ENCODE results near the gene C19orf38. TPM values are rescaled to one million over a fixed set of nuclear protein-coding genes. Genes with fewer than 3 reads are reported as not detected.

The C19orf38 gene
- total RNA-seq, 1 experiment from 2014 or later = not detected

DNA sequence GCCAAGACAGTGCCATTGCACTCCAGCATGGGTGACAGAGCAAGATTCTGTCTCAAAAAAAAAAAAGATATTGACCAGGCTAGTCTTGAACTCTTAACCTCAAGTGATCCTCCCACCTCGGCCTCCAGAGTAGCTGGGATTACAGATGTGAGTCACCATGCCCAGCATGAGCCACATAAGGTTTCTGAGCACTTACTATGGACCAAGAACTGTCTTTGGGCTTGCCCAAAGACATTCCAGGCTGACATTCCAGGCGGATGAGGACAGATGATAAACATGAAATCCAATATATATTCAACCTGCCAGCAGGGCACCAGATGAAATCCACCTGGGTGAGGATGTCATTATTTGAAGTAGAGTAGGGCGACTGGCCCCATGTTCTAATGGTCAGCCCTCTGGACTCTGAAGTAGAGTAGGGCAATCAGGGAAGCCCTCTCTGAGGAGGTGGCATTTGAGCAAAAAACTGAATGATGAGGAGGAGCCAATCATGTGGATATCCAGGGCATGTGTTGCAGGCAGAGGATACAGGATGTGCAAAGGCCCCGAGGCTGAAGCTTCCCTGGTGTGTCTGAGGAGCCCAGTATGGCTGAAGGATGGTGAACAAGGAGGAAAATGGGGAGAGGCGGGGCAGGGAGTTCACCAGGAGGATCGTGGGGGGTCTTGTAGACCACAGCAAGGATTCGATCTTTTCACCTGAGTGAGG is 4.0 kb downstream of the C19orf38 start:
- ATAC-seq (no peak), DNase-seq (ENCODE audit: low spot score) (no peak)
- peaks cover 5% of the 10 kb centered on the region; the same call in 1 of the 2 replicates for H3K9me3 Mint-ChIP-seq
- peaks cover 29% of the 10 kb centered on the region for H3K27me3 Mint-ChIP-seq (ENCODE audit: low read depth)
- TF ChIP-seq NFYB (CRISPR knock-in tag; conservative IDR thresholded peaks at IDR 0.05; ENCODE audit: low read depth) (no peak), ATF1 (CRISPR knock-in tag; IDR thresholded peaks at IDR 0.05) (no peak), TEAD1 (CRISPR knock-in tag; IDR thresholded peaks at IDR 0.05) (no peak), NR1H2 (CRISPR knock-in tag; IDR thresholded peaks at IDR 0.05) (no peak), TEAD4 (CRISPR knock-in tag; IDR thresholded peaks at IDR 0.05) (no peak), SMAD4 (CRISPR knock-in tag; IDR thresholded peaks at IDR 0.05) (no peak), FOXK1 (CRISPR knock-in tag; IDR thresholded peaks at IDR 0.05) (no peak), ZNF423 (CRISPR knock-in tag; IDR thresholded peaks at IDR 0.05) (no peak), IRF2 (CRISPR knock-in tag; IDR thresholded peaks at IDR 0.05; ENCODE audit: borderline replicate concordance, low read depth) (no peak)
- TF ChIP-seq, protein P1, sequence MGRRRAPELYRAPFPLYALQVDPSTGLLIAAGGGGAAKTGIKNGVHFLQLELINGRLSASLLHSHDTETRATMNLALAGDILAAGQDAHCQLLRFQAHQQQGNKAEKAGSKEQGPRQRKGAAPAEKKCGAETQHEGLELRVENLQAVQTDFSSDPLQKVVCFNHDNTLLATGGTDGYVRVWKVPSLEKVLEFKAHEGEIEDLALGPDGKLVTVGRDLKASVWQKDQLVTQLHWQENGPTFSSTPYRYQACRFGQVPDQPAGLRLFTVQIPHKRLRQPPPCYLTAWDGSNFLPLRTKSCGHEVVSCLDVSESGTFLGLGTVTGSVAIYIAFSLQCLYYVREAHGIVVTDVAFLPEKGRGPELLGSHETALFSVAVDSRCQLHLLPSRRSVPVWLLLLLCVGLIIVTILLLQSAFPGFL (CRISPR knock-in tag; IDR thresholded peaks at IDR 0.05; ENCODE audit: borderline replicate concordance) = no peak
- TF ChIP-seq, protein P2, sequence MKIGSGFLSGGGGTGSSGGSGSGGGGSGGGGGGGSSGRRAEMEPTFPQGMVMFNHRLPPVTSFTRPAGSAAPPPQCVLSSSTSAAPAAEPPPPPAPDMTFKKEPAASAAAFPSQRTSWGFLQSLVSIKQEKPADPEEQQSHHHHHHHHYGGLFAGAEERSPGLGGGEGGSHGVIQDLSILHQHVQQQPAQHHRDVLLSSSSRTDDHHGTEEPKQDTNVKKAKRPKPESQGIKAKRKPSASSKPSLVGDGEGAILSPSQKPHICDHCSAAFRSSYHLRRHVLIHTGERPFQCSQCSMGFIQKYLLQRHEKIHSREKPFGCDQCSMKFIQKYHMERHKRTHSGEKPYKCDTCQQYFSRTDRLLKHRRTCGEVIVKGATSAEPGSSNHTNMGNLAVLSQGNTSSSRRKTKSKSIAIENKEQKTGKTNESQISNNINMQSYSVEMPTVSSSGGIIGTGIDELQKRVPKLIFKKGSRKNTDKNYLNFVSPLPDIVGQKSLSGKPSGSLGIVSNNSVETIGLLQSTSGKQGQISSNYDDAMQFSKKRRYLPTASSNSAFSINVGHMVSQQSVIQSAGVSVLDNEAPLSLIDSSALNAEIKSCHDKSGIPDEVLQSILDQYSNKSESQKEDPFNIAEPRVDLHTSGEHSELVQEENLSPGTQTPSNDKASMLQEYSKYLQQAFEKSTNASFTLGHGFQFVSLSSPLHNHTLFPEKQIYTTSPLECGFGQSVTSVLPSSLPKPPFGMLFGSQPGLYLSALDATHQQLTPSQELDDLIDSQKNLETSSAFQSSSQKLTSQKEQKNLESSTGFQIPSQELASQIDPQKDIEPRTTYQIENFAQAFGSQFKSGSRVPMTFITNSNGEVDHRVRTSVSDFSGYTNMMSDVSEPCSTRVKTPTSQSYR (CRISPR knock-in tag; IDR thresholded peaks at IDR 0.05) = no peak
- TF ChIP-seq, protein P3, sequence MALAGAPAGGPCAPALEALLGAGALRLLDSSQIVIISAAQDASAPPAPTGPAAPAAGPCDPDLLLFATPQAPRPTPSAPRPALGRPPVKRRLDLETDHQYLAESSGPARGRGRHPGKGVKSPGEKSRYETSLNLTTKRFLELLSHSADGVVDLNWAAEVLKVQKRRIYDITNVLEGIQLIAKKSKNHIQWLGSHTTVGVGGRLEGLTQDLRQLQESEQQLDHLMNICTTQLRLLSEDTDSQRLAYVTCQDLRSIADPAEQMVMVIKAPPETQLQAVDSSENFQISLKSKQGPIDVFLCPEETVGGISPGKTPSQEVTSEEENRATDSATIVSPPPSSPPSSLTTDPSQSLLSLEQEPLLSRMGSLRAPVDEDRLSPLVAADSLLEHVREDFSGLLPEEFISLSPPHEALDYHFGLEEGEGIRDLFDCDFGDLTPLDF (CRISPR knock-in tag; IDR thresholded peaks at IDR 0.05) = no peak
- TF ChIP-seq, protein P4, sequence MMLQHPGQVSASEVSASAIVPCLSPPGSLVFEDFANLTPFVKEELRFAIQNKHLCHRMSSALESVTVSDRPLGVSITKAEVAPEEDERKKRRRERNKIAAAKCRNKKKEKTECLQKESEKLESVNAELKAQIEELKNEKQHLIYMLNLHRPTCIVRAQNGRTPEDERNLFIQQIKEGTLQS (CRISPR knock-in tag; conservative IDR thresholded peaks at IDR 0.05) = no peak
- TF ChIP-seq, protein P5, sequence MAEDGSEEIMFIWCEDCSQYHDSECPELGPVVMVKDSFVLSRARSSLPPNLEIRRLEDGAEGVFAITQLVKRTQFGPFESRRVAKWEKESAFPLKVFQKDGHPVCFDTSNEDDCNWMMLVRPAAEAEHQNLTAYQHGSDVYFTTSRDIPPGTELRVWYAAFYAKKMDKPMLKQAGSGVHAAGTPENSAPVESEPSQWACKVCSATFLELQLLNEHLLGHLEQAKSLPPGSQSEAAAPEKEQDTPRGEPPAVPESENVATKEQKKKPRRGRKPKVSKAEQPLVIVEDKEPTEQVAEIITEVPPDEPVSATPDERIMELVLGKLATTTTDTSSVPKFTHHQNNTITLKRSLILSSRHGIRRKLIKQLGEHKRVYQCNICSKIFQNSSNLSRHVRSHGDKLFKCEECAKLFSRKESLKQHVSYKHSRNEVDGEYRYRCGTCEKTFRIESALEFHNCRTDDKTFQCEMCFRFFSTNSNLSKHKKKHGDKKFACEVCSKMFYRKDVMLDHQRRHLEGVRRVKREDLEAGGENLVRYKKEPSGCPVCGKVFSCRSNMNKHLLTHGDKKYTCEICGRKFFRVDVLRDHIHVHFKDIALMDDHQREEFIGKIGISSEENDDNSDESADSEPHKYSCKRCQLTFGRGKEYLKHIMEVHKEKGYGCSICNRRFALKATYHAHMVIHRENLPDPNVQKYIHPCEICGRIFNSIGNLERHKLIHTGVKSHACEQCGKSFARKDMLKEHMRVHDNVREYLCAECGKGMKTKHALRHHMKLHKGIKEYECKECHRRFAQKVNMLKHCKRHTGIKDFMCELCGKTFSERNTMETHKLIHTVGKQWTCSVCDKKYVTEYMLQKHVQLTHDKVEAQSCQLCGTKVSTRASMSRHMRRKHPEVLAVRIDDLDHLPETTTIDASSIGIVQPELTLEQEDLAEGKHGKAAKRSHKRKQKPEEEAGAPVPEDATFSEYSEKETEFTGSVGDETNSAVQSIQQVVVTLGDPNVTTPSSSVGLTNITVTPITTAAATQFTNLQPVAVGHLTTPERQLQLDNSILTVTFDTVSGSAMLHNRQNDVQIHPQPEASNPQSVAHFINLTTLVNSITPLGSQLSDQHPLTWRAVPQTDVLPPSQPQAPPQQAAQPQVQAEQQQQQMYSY (CRISPR knock-in tag; IDR thresholded peaks at IDR 0.05) = no peak
- TF ChIP-seq, protein P6, sequence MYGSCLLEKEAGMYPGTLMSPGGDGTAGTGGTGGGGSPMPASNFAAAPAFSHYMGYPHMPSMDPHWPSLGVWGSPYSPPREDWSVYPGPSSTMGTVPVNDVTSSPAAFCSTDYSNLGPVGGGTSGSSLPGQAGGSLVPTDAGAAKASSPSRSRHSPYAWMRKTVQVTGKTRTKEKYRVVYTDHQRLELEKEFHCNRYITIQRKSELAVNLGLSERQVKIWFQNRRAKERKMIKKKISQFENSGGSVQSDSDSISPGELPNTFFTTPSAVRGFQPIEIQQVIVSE (CRISPR knock-in tag; IDR thresholded peaks at IDR 0.05; ENCODE audit: borderline replicate concordance) = no peak
- no peaks in the 10 kb centered on the region for H3K36me3 Mint-ChIP-seq
- H3K27ac Mint-ChIP-seq = no peak overlapping the region
- no peak overlapping the region for H3K4me3 Mint-ChIP-seq
- ChIA-PET POLR2A (no interaction called here), CTCF (interaction anchor here (1.5 to 4.4 kb wide), 4 partner anchors 9 to 18 kb away, joined by 7 to 75 read pairs (median 10); no protein-coding TSS in a partner anchor)
- H3K4me1 Mint-ChIP-seq = no peaks in the 10 kb centered on the region

Data from WTC11 (cell line).